Measurements from ENCODE around the gene HEXIM1.
"Not testable (repeated sequence)": the region's sequence is repeated elsewhere in the genome, so short reads cannot be mapped to it uniquely, and the experiment has no call there.

Gene HEXIM1

GRCh38 chr17:45114117-45114932 lies 34.0 kb upstream of the HEXIM1 start:
- no peak for DNase-seq (ENCODE audit: low spot score)

- no peak for DNase-seq (ENCODE audit: low spot score)
Measured at GRCh38 chr17:45115015-45115625, 33.2 kb upstream of the HEXIM1 start.

GRCh38 chr17:45115871-45116270 lies 32.4 kb upstream of the HEXIM1 start:
- DNase-seq (ENCODE audit: low spot score) = no peak

- DNase-seq (ENCODE audit: low spot score) = no peak
Measured at GRCh38 chr17:45116434-45117016, 31.8 kb upstream of the HEXIM1 start.

- no peak for DNase-seq (ENCODE audit: low spot score)
Measured at GRCh38 chr17:45117334-45117733, 30.9 kb upstream of the HEXIM1 start.

GRCh38 chr17:45117848-45118646 lies 30.2 kb upstream of the HEXIM1 start:
- DNase-seq (ENCODE audit: low spot score) = no peak

GRCh38 chr17:45118691-45119090 lies 29.6 kb upstream of the HEXIM1 start:
- DNase-seq (ENCODE audit: low spot score) = no peak

GRCh38 chr17:45119964-45120363 lies 28.3 kb upstream of the HEXIM1 start:
- DNase-seq (ENCODE audit: low spot score) = no peak

- no peak for DNase-seq (ENCODE audit: low spot score)
Measured at GRCh38 chr17:45120558-45120957, 27.7 kb upstream of the HEXIM1 start.

GRCh38 chr17:45121055-45121454 lies 27.2 kb upstream of the HEXIM1 start:
- DNase-seq (ENCODE audit: low spot score) = no peak

GRCh38 chr17:45123076-45123770 lies 25.1 kb upstream of the HEXIM1 start:
- DNase-seq (ENCODE audit: low spot score) = no peak

GRCh38 chr17:45123930-45124796 lies 24.1 kb upstream of the HEXIM1 start:
- peak; percentile 87 for DNase-seq (ENCODE audit: low spot score)

- DNase-seq (ENCODE audit: low spot score) = not testable (repeated sequence)
Measured at GRCh38 chr17:45124797-45125122, 23.5 kb upstream of the HEXIM1 start.

GRCh38 chr17:45125509-45125908 lies 22.8 kb upstream of the HEXIM1 start:
- no peak for DNase-seq (ENCODE audit: low spot score)

GRCh38 chr17:45127207-45127547 lies 21.1 kb upstream of the HEXIM1 start:
- no peak for DNase-seq (ENCODE audit: low spot score)

- peak; percentile 88 for DNase-seq (ENCODE audit: low spot score)
Measured at GRCh38 chr17:45127548-45128300, 20.6 kb upstream of the HEXIM1 start.

- DNase-seq (ENCODE audit: low spot score) = no peak
Measured at GRCh38 chr17:45128331-45128730, 19.9 kb upstream of the HEXIM1 start.

- no peak for DNase-seq (ENCODE audit: low spot score)
Measured at GRCh38 chr17:45128989-45129388, 19.3 kb upstream of the HEXIM1 start.

GRCh38 chr17:45129426-45129939 lies 18.8 kb upstream of the HEXIM1 start:
- peak; percentile 54 for DNase-seq (ENCODE audit: low spot score)
